ENCODE results near the gene RAF1.
"Not testable (repeated sequence)": the region's sequence is repeated elsewhere in the genome, so short reads cannot be mapped to it uniquely, and the experiment has no call there.

Gene RAF1

GRCh38 chr3:12705981-12706380 is 42.1 kb upstream of the RAF1 start:
- Histone ChIP-seq H3K79me2 (ENCODE audit: low read length) (no peaks in the 10 kb centered on the region), H2AFZ (ENCODE audit: low read length) (no peak overlapping the region), H3K4me1 (ENCODE audit: low read length) (no peaks in the 10 kb centered on the region)

GRCh38 chr3:12705374-12705926 is 41.5 kb upstream of the RAF1 start:
- no peak overlapping the region for H3K27ac ChIP-seq (ENCODE audit: low read length)

More at GRCh38 chr3:12705981-12706380, 42.1 kb upstream of the RAF1 start:
- Histone ChIP-seq H3K9me3 (replicated peaks; ENCODE audit: insufficient read depth, low read length) (no peaks in the 10 kb centered on the region), H4K20me1 (ENCODE audit: insufficient read depth, low read length) (no peaks in the 10 kb centered on the region), H3K36me3 (replicated peaks; ENCODE audit: insufficient read depth, low read length) (no peaks in the 10 kb centered on the region), H3K4me2 (ENCODE audit: low read depth, low read length) (no peak overlapping the region), H3K27ac (ENCODE audit: low read length) (no peak overlapping the region), H3K4me3 (ENCODE audit: low read length) (no peak overlapping the region), H3F3A (ENCODE audit: insufficient read depth, low read length) (no peaks in the 10 kb centered on the region), H3K9me2 (replicated peaks; ENCODE audit: insufficient read depth, low read length) (no peaks in the 10 kb centered on the region), H3K27me3 (replicated peaks; ENCODE audit: insufficient read depth, low read length) (no peaks in the 10 kb centered on the region), H3K9ac (ENCODE audit: low read length) (no peak overlapping the region)
- TF ChIP-seq EZH2 (optimal IDR thresholded peaks at IDR 0.05; ENCODE audit: low read depth, low read length) (no peak), EZH2phosphoT487 (IDR thresholded peaks at IDR 0.05; ENCODE audit: low read length) (no peak), CTCF (IDR thresholded peaks at IDR 0.05; ENCODE audit: low read length) (no peak)
- no peak for DNase-seq

GRCh38 chr3:12702501-12702900 is 38.6 kb upstream of the RAF1 start:
- Histone ChIP-seq H3F3A (ENCODE audit: insufficient read depth, low read length) (no peaks in the 10 kb centered on the region), H3K36me3 (replicated peaks; ENCODE audit: insufficient read depth, low read length) (no peaks in the 10 kb centered on the region), H3K4me3 (ENCODE audit: low read length) (no peak overlapping the region), H3K4me2 (ENCODE audit: low read depth, low read length) (no peak overlapping the region), H3K79me2 (ENCODE audit: low read length) (no peaks in the 10 kb centered on the region), H4K20me1 (ENCODE audit: insufficient read depth, low read length) (no peaks in the 10 kb centered on the region), H3K27me3 (replicated peaks; ENCODE audit: insufficient read depth, low read length) (no peaks in the 10 kb centered on the region), H2AFZ (ENCODE audit: low read length) (no peak overlapping the region), H3K9ac (ENCODE audit: low read length) (no peak overlapping the region), H3K27ac (ENCODE audit: low read length) (no peak overlapping the region), H3K9me3 (replicated peaks; ENCODE audit: insufficient read depth, low read length) (no peaks in the 10 kb centered on the region), H3K4me1 (ENCODE audit: low read length) (no peaks in the 10 kb centered on the region), H3K9me2 (replicated peaks; ENCODE audit: insufficient read depth, low read length) (no peaks in the 10 kb centered on the region)
- TF ChIP-seq EZH2phosphoT487 (IDR thresholded peaks at IDR 0.05; ENCODE audit: low read length), result no peak
- no peak for TF ChIP-seq EZH2 (optimal IDR thresholded peaks at IDR 0.05; ENCODE audit: low read depth, low read length)
- TF ChIP-seq CTCF (IDR thresholded peaks at IDR 0.05; ENCODE audit: low read length), result no peak
- no peak for DNase-seq

More at GRCh38 chr3:12705374-12705926, 41.5 kb upstream of the RAF1 start:
- Histone ChIP-seq H3K9me2 (replicated peaks; ENCODE audit: insufficient read depth, low read length) (no peaks in the 10 kb centered on the region), H3K9ac (ENCODE audit: low read length) (no peak overlapping the region), H3K9me3 (replicated peaks; ENCODE audit: insufficient read depth, low read length) (no peaks in the 10 kb centered on the region), H3F3A (ENCODE audit: insufficient read depth, low read length) (no peaks in the 10 kb centered on the region), H3K36me3 (replicated peaks; ENCODE audit: insufficient read depth, low read length) (no peaks in the 10 kb centered on the region), H3K4me2 (ENCODE audit: low read depth, low read length) (no peak overlapping the region), H3K4me3 (ENCODE audit: low read length) (no peak overlapping the region), H2AFZ (ENCODE audit: low read length) (no peak overlapping the region), H3K79me2 (ENCODE audit: low read length) (no peaks in the 10 kb centered on the region), H3K4me1 (ENCODE audit: low read length) (no peaks in the 10 kb centered on the region), H4K20me1 (ENCODE audit: insufficient read depth, low read length) (no peaks in the 10 kb centered on the region), H3K27me3 (replicated peaks; ENCODE audit: insufficient read depth, low read length) (no peaks in the 10 kb centered on the region)
- no peak for DNase-seq
- TF ChIP-seq CTCF (IDR thresholded peaks at IDR 0.05; ENCODE audit: low read length), result no peak
- no peak for TF ChIP-seq EZH2 (optimal IDR thresholded peaks at IDR 0.05; ENCODE audit: low read depth, low read length)
- no peak for TF ChIP-seq EZH2phosphoT487 (IDR thresholded peaks at IDR 0.05; ENCODE audit: low read length)

GRCh38 chr3:12701601-12702000 is 37.7 kb upstream of the RAF1 start:
- not testable (repeated sequence) for H3K4me1 ChIP-seq (ENCODE audit: low read length); H3K27me3 ChIP-seq (replicated peaks; ENCODE audit: insufficient read depth, low read length); DNase-seq; H3K79me2 ChIP-seq (ENCODE audit: low read length); H3K27ac ChIP-seq (ENCODE audit: low read length); H2AFZ ChIP-seq (ENCODE audit: low read length); H3K9me3 ChIP-seq (replicated peaks; ENCODE audit: insufficient read depth, low read length); H3K4me2 ChIP-seq (ENCODE audit: low read depth, low read length); H3K9me2 ChIP-seq (replicated peaks; ENCODE audit: insufficient read depth, low read length); H3K9ac ChIP-seq (ENCODE audit: low read length); H3F3A ChIP-seq (ENCODE audit: insufficient read depth, low read length); H3K4me3 ChIP-seq (ENCODE audit: low read length); H4K20me1 ChIP-seq (ENCODE audit: insufficient read depth, low read length); H3K36me3 ChIP-seq (replicated peaks; ENCODE audit: insufficient read depth, low read length)

All from MM.1S (cell line).